Activated CD4-positive, CD25-positive, alpha-beta regulatory T cell treated with anti-CD3 and anti-CD28 coated beads, Interleukin-2, amount 50 U/mL, for 72 hours (primary cell): ENCODE data around the gene SHANK3.

Experiments
- DNase-seq: peaks from one replicate; pipeline ENCODE4 v3.0.0; 2021

SHANK3 gene

DNA sequence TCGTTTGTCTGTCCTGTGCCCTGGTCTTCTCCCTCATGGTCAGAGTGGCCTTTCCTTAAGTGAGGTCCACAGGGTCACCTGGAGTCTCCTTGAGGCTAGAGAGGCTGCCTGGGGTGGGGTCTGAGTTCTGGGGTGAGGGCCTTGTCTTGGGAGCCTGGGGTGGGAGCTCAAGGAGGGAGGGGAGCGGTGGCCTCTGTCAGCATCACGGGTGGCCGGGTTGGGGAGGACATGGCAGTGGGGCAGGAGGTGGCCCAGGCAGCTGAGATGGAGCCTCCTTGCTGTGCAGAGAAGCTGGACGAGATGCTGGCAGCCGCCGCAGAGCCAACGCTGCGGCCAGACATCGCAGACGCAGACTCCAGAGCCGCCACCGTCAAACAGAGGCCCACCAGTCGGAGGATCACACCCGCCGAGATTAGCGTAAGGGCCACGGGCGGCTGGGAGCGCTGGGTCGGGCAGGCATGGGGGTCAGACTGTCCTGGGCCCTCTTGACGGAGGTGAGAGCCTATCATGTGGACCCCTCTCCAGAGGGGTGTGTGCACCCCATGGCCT is 42.1 kb downstream of the SHANK3 start:
- no peak for DNase-seq

GRCh38 chr22:50715250-50715649 is 42.6 kb downstream of the SHANK3 start:
- no peak for DNase-seq

DNA sequence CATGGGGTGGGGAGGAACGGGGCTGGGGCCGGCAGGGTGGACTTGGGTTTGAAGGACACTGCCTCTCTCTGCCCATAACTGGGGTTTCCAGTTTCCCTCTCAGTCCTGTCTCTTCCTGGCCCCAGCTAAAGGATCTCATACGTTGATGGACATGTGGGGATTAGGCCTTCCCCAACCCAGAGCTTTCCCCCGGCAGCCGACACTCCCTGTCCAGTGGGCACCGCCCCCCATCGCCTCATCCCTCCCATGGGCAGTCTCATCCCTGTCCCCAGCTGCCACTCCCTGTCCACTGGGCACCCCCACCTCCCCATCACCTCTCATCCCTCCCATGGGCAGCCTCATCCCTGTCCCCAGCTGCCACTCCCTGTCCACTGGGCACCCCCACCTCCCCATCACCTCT is 43.2 kb downstream of the SHANK3 start:
- DNase-seq, result no peak

DNA sequence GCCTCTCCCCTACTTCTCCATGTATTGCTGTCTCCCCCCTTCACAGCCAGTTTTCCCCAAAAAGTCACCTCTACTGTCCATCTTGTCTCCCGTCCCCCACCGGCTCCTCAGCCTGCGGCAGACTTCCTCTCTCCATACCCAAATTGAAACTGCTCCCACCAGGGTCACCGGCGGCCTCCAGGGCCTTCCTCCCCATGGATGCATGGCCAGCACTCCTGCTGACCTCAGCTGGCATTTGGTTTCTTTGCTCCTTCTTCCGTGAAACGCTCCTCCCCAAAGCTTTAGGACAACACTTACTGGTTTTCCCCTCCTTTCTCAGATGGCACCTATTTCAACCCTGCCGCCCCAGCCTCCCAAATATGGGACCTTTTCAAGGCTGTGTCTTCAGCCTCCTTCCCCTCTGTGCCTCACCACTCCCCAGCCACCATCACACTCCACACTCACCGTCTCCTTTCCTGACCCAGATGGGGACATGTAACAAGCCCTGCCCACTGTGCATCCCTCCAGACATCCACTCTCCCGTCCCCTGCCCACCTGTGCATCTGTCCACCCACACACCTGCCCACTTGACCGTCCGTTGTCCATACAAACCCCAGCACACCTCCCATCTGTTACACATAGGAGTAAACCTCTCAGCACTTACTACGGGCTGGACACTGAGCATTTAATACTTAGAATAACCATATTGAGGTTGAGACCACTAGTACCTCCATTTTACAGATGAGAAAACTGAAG is 43.8 kb downstream of the SHANK3 start:
- DNase-seq, result no peak

- DNase-seq, result no peak
Observed at GRCh38 chr22:50717709-50718351, 45.2 kb downstream of the SHANK3 start.

- DNase-seq, result no peak
Observed at GRCh38 chr22:50718352-50718709, 45.7 kb downstream of the SHANK3 start.

DNA sequence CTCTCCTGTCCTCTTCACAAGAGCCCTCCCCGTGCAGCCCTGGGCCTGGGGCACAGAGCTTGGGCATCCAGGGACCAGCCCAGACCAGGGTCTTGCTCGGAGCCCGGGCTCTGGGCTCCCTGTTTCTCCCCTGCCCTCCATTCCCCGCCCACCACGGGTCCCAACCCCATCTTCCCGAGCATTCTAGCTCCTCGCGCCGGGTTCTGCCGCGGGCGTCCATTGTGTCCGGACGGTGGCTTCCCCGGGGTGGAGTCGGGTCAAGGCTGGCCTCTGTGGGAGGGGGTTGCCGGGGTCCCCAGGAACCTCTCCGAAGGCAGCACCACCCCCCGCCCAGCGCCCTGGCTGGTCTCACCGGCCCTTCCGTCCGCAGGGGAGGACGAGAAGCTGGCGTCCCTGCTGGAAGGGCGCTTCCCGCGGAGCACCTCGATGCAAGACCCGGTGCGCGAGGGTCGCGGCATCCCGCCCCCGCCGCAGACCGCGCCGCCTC is 47.2 kb downstream of the SHANK3 start:
- DNase-seq, result no peak

GRCh38 chr22:50720301-50721256 is 48.0 kb downstream of the SHANK3 start:
- no peak for DNase-seq

DNA sequence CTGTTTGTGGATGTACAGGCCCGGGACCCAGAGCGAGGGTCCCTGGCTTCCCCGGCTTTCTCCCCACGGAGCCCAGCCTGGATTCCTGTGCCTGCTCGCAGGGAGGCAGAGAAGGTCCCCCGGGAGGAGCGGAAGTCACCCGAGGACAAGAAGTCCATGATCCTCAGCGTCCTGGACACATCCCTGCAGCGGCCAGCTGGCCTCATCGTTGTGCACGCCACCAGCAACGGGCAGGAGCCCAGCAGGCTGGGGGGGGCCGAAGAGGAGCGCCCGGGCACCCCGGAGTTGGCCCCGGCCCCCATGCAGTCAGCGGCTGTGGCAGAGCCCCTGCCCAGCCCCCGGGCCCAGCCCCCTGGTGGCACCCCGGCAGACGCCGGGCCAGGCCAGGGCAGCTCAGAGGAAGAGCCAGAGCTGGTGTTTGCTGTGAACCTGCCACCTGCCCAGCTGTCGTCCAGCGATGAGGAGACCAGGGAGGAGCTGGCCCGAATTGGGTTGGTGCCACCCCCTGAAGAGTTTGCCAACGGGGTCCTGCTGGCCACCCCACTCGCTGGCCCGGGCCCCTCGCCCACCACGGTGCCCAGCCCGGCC is 48.7 kb downstream of the SHANK3 start:
- no peak for DNase-seq

GRCh38 chr22:50722048-50722701 is 49.6 kb downstream of the SHANK3 start:
- no peak for DNase-seq
